ENCODE measurements around the gene DDX27. TPM values are rescaled to one million over a fixed set of nuclear protein-coding genes. Genes with fewer than 3 reads are reported as not detected.
A peak's percentile ranks its signal among the peaks of the same experiment; 100 is the strongest.

Gene DDX27
- total RNA-seq, 1 donor: 34.0 TPM

DNA sequence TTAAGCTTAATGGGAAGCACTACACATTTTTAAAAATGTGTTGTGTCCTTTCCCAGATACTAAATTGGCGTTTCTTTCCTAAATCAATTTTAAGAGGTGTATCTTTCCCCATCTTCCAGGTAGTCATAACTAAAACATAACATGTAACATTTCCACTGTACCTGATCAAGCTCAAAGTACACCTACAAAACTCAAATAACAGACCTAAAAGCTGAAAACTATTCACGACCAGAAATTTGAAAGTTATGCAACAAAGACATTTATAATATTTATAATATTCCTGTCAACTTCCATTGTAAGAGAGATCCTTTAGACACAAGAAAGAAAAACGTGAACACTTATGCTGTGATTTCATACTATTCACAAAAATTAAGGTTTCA lies 34.5 kb upstream of the DDX27 start:
- TF ChIP-seq, protein P1, sequence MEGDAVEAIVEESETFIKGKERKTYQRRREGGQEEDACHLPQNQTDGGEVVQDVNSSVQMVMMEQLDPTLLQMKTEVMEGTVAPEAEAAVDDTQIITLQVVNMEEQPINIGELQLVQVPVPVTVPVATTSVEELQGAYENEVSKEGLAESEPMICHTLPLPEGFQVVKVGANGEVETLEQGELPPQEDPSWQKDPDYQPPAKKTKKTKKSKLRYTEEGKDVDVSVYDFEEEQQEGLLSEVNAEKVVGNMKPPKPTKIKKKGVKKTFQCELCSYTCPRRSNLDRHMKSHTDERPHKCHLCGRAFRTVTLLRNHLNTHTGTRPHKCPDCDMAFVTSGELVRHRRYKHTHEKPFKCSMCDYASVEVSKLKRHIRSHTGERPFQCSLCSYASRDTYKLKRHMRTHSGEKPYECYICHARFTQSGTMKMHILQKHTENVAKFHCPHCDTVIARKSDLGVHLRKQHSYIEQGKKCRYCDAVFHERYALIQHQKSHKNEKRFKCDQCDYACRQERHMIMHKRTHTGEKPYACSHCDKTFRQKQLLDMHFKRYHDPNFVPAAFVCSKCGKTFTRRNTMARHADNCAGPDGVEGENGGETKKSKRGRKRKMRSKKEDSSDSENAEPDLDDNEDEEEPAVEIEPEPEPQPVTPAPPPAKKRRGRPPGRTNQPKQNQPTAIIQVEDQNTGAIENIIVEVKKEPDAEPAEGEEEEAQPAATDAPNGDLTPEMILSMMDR (IDR thresholded peaks at IDR 0.05; ENCODE audit: extremely low read depth, low read depth, low read length): no peak
- peaks cover 83% of the 10 kb centered on the region for H3K79me2 ChIP-seq (ENCODE audit: insufficient read depth, low read length)
- no peak overlapping the region for H2AFZ ChIP-seq (ENCODE audit: low read length)
- peaks cover 59% of the 10 kb centered on the region for H4K20me1 ChIP-seq (ENCODE audit: insufficient read depth, low read length)
- peaks cover 10% of the 10 kb centered on the region for H3K4me1 ChIP-seq (ENCODE audit: insufficient read depth, low read length)
- H3K4me3 ChIP-seq (ENCODE audit: insufficient read depth, low read length): no peak overlapping the region
- no peaks in the 10 kb centered on the region for H3K9me3 ChIP-seq (ENCODE audit: low read depth, low read length)
- no peak overlapping the region for H3K27ac ChIP-seq (ENCODE audit: low read depth, low read length)
- H3K36me3 ChIP-seq (ENCODE audit: insufficient read depth, low read length): no peaks in the 10 kb centered on the region
- H3K4me2 ChIP-seq (ENCODE audit: insufficient read depth, low read length): no peak overlapping the region
- DNase-seq (ENCODE audit: insufficient read length, low spot score, missing footprints): no peak
- H3K27me3 ChIP-seq (ENCODE audit: insufficient read depth, low read length): no peaks in the 10 kb centered on the region

DNA sequence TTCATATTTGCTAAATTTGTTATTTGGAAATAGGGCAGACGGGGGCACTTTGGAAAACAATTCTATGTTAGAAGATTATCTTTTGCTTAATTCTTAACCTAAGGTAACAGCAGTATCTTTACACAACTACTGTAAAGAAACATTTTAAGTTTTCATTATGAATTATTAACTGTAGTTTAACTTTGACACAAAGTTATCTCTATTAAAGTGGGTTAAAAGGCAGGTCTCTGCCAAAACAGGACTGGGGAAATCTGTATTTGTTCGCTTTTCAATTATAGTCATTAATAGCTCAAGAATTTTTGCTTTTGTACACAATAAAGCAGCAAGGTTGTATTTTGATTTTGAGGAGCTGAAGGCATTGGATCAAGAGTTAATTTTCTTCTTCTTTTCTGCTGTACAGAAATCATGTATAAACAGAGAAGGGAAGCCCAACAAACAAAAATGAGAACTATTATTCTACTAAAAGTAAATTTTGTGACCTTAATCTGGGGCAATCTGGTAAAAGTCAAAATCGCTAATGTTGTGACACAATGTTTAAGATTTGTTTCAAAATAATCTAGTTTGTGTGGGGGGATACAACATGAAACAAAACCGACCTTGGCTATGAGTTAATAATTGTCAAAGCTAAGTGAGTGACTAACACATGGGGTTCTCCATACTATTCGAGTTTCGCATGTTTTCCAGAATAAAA lies 34.0 kb upstream of the DDX27 start:
- no peaks in the 10 kb centered on the region for H3K27me3 ChIP-seq (ENCODE audit: insufficient read depth, low read length)
- peaks cover 10% of the 10 kb centered on the region for H3K4me1 ChIP-seq (ENCODE audit: insufficient read depth, low read length)
- H3K27ac ChIP-seq (ENCODE audit: low read depth, low read length): no peak overlapping the region
- H3K4me2 ChIP-seq (ENCODE audit: insufficient read depth, low read length): no peak overlapping the region
- no peak overlapping the region for H3K4me3 ChIP-seq (ENCODE audit: insufficient read depth, low read length)
- no peak overlapping the region for H2AFZ ChIP-seq (ENCODE audit: low read length)
- no peak for DNase-seq (ENCODE audit: insufficient read length, low spot score, missing footprints)
- TF ChIP-seq, protein P1 (IDR thresholded peaks at IDR 0.05; ENCODE audit: extremely low read depth, low read depth, low read length): no peak
- peaks cover 77% of the 10 kb centered on the region for H3K79me2 ChIP-seq (ENCODE audit: insufficient read depth, low read length)
- H3K36me3 ChIP-seq (ENCODE audit: insufficient read depth, low read length): no peaks in the 10 kb centered on the region
- no peaks in the 10 kb centered on the region for H3K9me3 ChIP-seq (ENCODE audit: low read depth, low read length)
- H4K20me1 ChIP-seq (ENCODE audit: insufficient read depth, low read length): peaks cover 54% of the 10 kb centered on the region

DNA sequence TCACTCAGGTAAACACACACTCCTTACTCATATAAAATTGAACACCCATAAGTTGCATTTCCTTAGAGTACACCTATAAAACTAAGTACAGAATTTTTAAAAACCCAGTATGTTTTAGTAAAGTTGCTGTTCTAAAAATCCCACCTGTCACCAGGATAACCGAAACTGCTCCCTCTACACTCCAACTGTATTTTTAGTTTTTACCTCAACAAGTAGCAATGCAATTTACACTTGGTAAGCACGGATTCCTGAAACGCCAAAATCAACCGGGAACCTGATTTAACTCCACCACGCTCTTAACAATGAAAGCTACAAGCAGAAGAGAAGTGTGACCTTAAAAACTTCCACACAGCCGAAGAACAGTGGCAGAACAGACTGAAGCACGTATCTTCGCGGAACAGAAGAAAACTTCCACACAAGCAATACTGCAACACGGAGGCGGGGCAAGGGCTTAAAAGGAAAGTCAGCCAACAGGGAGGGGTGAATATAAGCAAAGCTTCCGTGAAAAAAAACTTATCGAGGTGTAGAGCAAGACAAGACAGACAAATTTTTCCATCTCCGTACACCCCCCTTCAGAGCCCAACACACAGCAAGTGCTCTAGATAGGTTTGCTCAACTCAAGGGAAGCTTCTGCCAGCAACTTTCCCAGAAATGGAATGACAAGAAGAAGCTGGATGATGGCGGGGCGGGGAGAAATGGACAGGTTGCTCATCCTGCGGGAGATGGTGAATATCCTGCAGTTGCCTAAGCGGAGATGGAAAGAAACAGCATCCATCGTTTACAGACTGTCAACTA lies 32.5 kb upstream of the DDX27 start:
- peak; percentile 86 for DNase-seq (ENCODE audit: insufficient read length, low spot score, missing footprints)
- no peaks in the 10 kb centered on the region for H3K9me3 ChIP-seq (ENCODE audit: low read depth, low read length)
- H3K27ac ChIP-seq (ENCODE audit: low read depth, low read length): peak overlapping the region; percentile 53
- H3K4me3 ChIP-seq (ENCODE audit: insufficient read depth, low read length): peak overlapping the region; percentile 76
- TF ChIP-seq, protein P1 (IDR thresholded peaks at IDR 0.05; ENCODE audit: extremely low read depth, low read depth, low read length): no peak
- H3K27me3 ChIP-seq (ENCODE audit: insufficient read depth, low read length): no peaks in the 10 kb centered on the region
- H4K20me1 ChIP-seq (ENCODE audit: insufficient read depth, low read length): peaks cover 42% of the 10 kb centered on the region
- H2AFZ ChIP-seq (ENCODE audit: low read length): peak overlapping the region; percentile 83
- no peaks in the 10 kb centered on the region for H3K36me3 ChIP-seq (ENCODE audit: insufficient read depth, low read length)
- H3K79me2 ChIP-seq (ENCODE audit: insufficient read depth, low read length): peaks cover 62% of the 10 kb centered on the region
- peaks cover 10% of the 10 kb centered on the region for H3K4me1 ChIP-seq (ENCODE audit: insufficient read depth, low read length)
- peak overlapping the region; percentile 89 for H3K4me2 ChIP-seq (ENCODE audit: insufficient read depth, low read length)

DNA sequence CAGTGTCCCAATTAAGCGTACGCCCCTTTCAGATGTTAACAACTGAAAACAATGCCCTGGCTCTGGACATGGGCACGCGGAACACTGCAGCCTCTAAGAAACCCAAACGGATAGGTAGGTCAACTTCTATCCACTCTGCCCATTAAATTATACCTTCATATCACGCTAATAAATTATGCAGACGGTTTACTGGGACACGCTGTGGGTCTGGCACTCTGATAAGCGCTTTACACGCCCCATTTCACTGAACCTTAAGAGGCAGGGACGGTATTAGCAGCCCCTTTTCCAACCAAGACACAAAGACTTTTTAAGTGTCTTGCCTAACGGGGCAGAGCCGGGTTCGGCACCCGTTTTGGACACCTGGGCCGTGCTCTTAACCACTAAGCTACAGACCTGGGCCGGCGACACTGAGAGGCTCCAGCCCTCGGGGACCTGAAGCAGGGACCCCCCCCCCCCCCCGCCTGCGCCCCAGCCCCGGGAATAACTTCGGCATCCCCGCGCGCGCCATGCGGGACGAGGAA lies 31.8 kb upstream of the DDX27 start:
- no peak for DNase-seq (ENCODE audit: insufficient read length, low spot score, missing footprints)
- Histone ChIP-seq H4K20me1 (ENCODE audit: insufficient read depth, low read length) (peaks cover 36% of the 10 kb centered on the region), H3K79me2 (ENCODE audit: insufficient read depth, low read length) (peaks cover 56% of the 10 kb centered on the region), H3K36me3 (ENCODE audit: insufficient read depth, low read length) (no peaks in the 10 kb centered on the region), H3K4me1 (ENCODE audit: insufficient read depth, low read length) (peaks cover 10% of the 10 kb centered on the region), H3K27me3 (ENCODE audit: insufficient read depth, low read length) (no peaks in the 10 kb centered on the region), H3K4me2 (ENCODE audit: insufficient read depth, low read length) (peak overlapping the region; percentile 89), H3K4me3 (ENCODE audit: insufficient read depth, low read length) (peak overlapping the region; percentile 76), H3K27ac (ENCODE audit: low read depth, low read length) (peak overlapping the region; percentile 53), H3K9me3 (ENCODE audit: low read depth, low read length) (no peaks in the 10 kb centered on the region), H2AFZ (ENCODE audit: low read length) (peak overlapping the region; percentile 83)
- TF ChIP-seq, protein P1 (IDR thresholded peaks at IDR 0.05; ENCODE audit: extremely low read depth, low read depth, low read length): no peak

All from osteoblast (primary cell).